Pancreas (tissue), 10 donors: ENCODE data around the gene FRMD4A. TPM values are rescaled to one million over a fixed set of nuclear protein-coding genes. Genes with fewer than 3 reads are reported as not detected.

Experiments
- ATAC-seq, 4 donors: fragments of 200-7000 bp; cut with Tn5 transposase; one replicate each; pipeline versions ENCODE4 v1.8.0 to v1.9.1; 2020; ENCODE audit warnings: mild to moderate bottlenecking in 4 of 4, moderate library complexity in 4 of 4
- DNase-seq, 6 donors: peaks; one replicate each; pipeline ENCODE4 v3.0.0-alpha.2; 2020
- FAIRE-seq: peaks from 2 replicates; lab custom pipeline; 2012; peaks lifted over from hg19 to GRCh38; lab: Jason Lieb, UNC
- H3K27ac ChIP-seq, 4 donors: fragments of 200-600 bp; sonication (generic); 1 replicate in 3 of 4; 2 replicates in 1 of 4; pipeline versions ENCODE4 v1.5.0 to v1.8.0; 2020
- H3K27me3 ChIP-seq, 4 donors: fragments of 200-600 bp; one replicate each; pipeline ENCODE4 v1.8.0; 2021
- H3K36me3 ChIP-seq, 3 donors: fragments of 200-600 bp; sonication (generic) in 1 of 3; one replicate each; pipeline versions ENCODE4 v1.5.0 to v1.8.0; 2020 to 2021
- H3K4me1 ChIP-seq, 3 donors: fragments of 200-600 bp; one replicate each; pipeline ENCODE4 v1.8.0; 2021
- H3K4me3 ChIP-seq, 4 donors: fragments of 200-600 bp; sonication (generic) in 2 of 4; one replicate each; pipeline versions ENCODE4 v1.5.0 to v1.8.0; 2020 to 2021
- H3K9me3 ChIP-seq, 4 donors: fragments of 200-600 bp; one replicate each; pipeline ENCODE4 v1.8.0; 2021
- WGBS, 2 donors: extraction: QIAGEN DNeasy Blood & Tissue Kit; methylation state at CpG; one replicate each; pipeline ENCODE4 v1.1.7; 2013; 5-methylcytosine and 5-hydroxymethylcytosine counted together
- intact Hi-C, 3 donors: fragments of 100-400 bp; cut with DNase I; formaldehyde crosslinking; loops; one replicate each; pipeline versions ENCODE4 v1.11.1 to v1.14.2; 2022
- polyA plus RNA-seq, 2 donors: library from polyadenylated mRNA; stranded (reverse); fragments of 200-250 nt; gene quantifications; one replicate each; pipeline ENCODE4 v1.2.3, GENCODE V29; 2013
- total RNA-seq, 6 donors: library from RNA; stranded (reverse); fragmentation: NEBNext Ultra II Directional in 4 of 6; extraction: Animal tissue kit (Norgen Biotek cat#: 25700) in 4 of 6; gene quantifications; one replicate each; pipeline versions ENCODE4 v1.2.1 to v1.2.4, GENCODE V29; 2021 to 2023
- TF ChIP-seq, protein P1 (sequence below), 4 donors: fragments of 200-600 bp; sonication (generic) in 3 of 4; IDR thresholded peaks; one replicate each; pipeline versions ENCODE4 v1.5.0 to v1.8.0; 2021; ENCODE audit warnings: antibody characterized with exemption in 4 of 4
- donor health status: healthy with polysubstance abuse.
- donor health status: DM: no; HTN: no; CAD: no; lungs with moderate emphysema.
- donor health status: DM: no; HTN: no; CAD: no.
- donor health status: control.
- donor health status: control.
- donor health status: Bipolar disorder and iron deficiency.
- donor health status: DM: yes; HTN: yes; CAD: no.
- donor health status: DM: no; HTN: no; CAD: no.
- donor health status: DM: no; HTN: no; CAD: no.
- donor health status: DM: yes; HTN: yes; CAD: no.

FRMD4A gene
- total and polyA plus RNA-seq, 8 donors, result 13.5 to 27.5 (median 18.7) TPM

DNA sequence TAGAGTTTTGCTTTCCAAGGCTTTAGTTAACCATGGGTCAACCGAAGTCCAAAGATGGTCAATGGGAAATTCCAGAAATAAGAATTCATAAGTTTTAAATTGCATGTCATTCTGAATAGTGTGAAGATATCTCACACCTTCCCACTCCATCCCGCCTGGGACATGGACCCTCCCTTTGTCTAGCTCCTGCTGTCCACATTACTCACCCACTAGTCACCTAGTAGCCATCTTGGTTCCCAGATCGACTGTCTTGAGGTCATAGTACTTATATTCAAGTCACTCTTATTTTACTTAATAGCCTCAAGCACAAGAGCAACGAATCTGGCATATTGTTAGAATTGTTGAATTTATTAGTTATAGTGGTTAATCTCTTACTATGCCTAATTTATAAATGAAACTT lies 377.4 kb downstream of the FRMD4A start:
- Histone ChIP-seq H3K4me1 (no peaks in the 10 kb centered on the region), H3K36me3 (no peaks in the 10 kb centered on the region), H3K9me3 (no peaks in the 10 kb centered on the region), H3K4me3 (no peak overlapping the region), H3K27ac (no peak overlapping the region), H3K27me3 (no peaks in the 10 kb centered on the region)
- intact Hi-C loops, result no loop called here
- TF ChIP-seq, protein P1, sequence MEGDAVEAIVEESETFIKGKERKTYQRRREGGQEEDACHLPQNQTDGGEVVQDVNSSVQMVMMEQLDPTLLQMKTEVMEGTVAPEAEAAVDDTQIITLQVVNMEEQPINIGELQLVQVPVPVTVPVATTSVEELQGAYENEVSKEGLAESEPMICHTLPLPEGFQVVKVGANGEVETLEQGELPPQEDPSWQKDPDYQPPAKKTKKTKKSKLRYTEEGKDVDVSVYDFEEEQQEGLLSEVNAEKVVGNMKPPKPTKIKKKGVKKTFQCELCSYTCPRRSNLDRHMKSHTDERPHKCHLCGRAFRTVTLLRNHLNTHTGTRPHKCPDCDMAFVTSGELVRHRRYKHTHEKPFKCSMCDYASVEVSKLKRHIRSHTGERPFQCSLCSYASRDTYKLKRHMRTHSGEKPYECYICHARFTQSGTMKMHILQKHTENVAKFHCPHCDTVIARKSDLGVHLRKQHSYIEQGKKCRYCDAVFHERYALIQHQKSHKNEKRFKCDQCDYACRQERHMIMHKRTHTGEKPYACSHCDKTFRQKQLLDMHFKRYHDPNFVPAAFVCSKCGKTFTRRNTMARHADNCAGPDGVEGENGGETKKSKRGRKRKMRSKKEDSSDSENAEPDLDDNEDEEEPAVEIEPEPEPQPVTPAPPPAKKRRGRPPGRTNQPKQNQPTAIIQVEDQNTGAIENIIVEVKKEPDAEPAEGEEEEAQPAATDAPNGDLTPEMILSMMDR (IDR thresholded peaks at IDR 0.05), result no peak
- no peak for FAIRE-seq
- ATAC-seq, result no peak
- DNase-seq, result no peak
- 89 to 91% methylated on average over 4 of the region's 4 CpGs for WGBS, 2 donors

DNA sequence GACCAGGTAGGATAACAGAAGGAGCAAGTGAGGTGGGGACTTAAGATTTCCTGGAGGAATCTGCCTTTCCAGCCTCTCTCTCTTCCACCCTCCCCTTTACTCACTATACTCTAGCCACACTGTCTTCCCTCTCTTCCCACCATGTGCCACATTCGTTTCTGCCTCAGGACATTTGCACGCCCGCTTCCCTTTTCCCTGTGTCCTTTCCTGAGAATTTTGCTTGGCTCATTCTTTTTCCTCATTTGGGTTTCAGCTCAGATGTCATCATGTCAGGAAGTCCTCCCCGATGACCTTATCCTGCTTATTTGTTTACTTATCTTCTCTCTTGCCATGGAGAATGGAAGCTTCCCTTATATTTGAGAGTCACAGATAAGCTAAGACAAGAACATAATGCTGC lies 380.2 kb downstream of the FRMD4A start:
- FAIRE-seq, result no peak
- DNase-seq, result no peak

GRCh38 chr10:13949844-13950542 lies 380.7 kb downstream of the FRMD4A start:
- intact Hi-C loops, result no loop called here
- TF ChIP-seq, protein P1 (IDR thresholded peaks at IDR 0.05), result no peak
- no peak for ATAC-seq
- Histone ChIP-seq H3K27ac (no peak overlapping the region), H3K36me3 (no peaks in the 10 kb centered on the region), H3K4me1 (no peaks in the 10 kb centered on the region), H3K9me3 (no peaks in the 10 kb centered on the region), H3K4me3 (no peak overlapping the region), H3K27me3 (no peaks in the 10 kb centered on the region)
- no peak for DNase-seq
- FAIRE-seq, result no peak
- 88 to 90% methylated on average over 3 of the region's 3 CpGs for WGBS, 2 donors

More for the DNA sequence above, 380.2 kb downstream of the FRMD4A start:
- intact Hi-C loops, result no loop called here
- H3K27me3 ChIP-seq, result no peaks in the 10 kb centered on the region
- no peak for ATAC-seq
- no peaks in the 10 kb centered on the region for H3K36me3 ChIP-seq
- TF ChIP-seq, protein P1 (IDR thresholded peaks at IDR 0.05), result no peak
- no peak overlapping the region for H3K27ac ChIP-seq
- H3K4me1 ChIP-seq, result no peaks in the 10 kb centered on the region
- no peak overlapping the region for H3K4me3 ChIP-seq
- WGBS, 2 donors, result 74 to 77% methylated on average over 4 of the region's 4 CpGs
- no peaks in the 10 kb centered on the region for H3K9me3 ChIP-seq

DNA sequence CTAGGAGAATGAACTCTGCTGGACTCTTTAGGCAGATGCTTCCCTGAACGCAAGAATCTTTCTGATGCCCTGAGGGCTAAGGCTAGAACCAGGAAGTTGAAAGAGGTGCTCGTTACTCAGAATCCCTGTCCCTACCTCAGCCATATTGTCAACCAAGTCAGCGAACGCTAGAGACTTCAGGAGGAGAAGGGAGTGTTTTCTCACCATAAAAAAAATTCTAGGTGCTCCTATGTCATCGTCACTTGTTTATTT lies 384.6 kb downstream of the FRMD4A start:
- Histone ChIP-seq H3K4me1 (no peaks in the 10 kb centered on the region), H3K36me3 (no peaks in the 10 kb centered on the region), H3K27ac (no peak overlapping the region), H3K4me3 (no peak overlapping the region), H3K9me3 (no peaks in the 10 kb centered on the region), H3K27me3 (no peaks in the 10 kb centered on the region)
- intact Hi-C loops, result no loop called here
- FAIRE-seq (no peak), DNase-seq (no peak), ATAC-seq (no peak)
- TF ChIP-seq, protein P1 (IDR thresholded peaks at IDR 0.05), result no peak
- 75 to 90% methylated on average over 5 of the region's 5 CpGs for WGBS, 2 donors

DNA sequence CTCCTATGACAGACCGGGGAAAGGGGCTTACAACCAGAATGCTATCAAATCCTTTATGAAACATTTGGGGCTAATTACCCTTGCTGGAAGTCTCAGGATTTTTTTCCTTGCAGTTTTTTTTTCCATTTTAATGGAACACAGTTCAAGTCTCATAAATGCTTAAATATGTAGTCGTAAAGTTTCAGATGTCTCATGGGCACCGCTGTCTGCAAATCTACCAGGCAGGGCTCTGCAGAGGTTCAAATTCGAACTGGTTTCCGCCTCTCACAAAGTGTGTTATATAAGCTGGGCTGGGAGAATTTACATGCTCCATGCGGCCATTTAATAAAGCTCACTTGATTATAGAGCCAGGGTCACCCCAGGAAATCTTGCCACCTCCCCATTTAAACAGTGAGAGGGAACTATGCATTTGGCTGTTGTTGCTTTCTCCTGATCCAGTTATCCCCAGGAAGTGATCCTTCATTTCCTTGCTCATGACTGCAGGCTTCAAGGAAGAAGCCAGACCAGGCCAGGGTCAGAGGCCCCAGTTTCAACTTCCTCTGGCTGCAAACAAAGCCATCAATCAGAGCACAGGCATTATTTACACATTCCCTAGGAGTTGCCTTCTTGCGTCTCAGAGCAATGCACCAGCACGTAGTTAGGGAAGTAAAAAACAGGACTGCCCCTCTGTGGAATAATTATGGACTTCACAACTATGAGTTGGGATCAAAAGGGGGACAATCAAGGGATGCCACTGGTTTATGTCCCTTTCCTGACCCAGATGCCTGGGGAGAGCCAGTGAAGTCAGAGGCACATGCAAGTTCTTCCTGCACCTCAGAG lies 385.1 kb downstream of the FRMD4A start:
- no peak for FAIRE-seq
- Histone ChIP-seq H3K9me3 (no peaks in the 10 kb centered on the region), H3K4me1 (no peaks in the 10 kb centered on the region), H3K4me3 (no peak overlapping the region), H3K27me3 (no peaks in the 10 kb centered on the region), H3K27ac (no peak overlapping the region), H3K36me3 (no peaks in the 10 kb centered on the region)
- DNase-seq, result peak in 1 of 6 donors; percentile 11
- 71 to 75% methylated on average over 8 of the region's 8 CpGs for WGBS, 2 donors
- ATAC-seq, result peak in 3 of 4 donors; percentile 60 to 72 (median 69)
- TF ChIP-seq, protein P1 (IDR thresholded peaks at IDR 0.05), result no peak
- intact Hi-C loops, result no loop called here
